Neural progenitor cell (in vitro differentiated cells): ENCODE measurements around the gene WDR81. TPM values are rescaled to one million over a fixed set of nuclear protein-coding genes. Genes with fewer than 3 reads are reported as not detected.
A peak's percentile ranks its signal among the peaks of the same experiment; 100 is the strongest.

Experiments used
- DNase-seq: peaks from one replicate; pipeline ENCODE4 v3.0.0-alpha.2; 2016; ENCODE audit warnings: low spot score
- H2AFZ ChIP-seq: fragments of 200-600 bp; sonication (generic); replicated peaks from 2 replicates; pipeline ENCODE4 v1.6.1; 2016; ENCODE audit warnings: antibody characterized with exemption
- H3F3A ChIP-seq: fragments of 200-600 bp; sonication (generic); 2 replicates; pipeline ENCODE4 v1.6.1; 2016; ENCODE audit warnings: antibody characterized with exemption, low read depth
- H3K27ac ChIP-seq: fragments of 200-600 bp; sonication (generic); 2 replicates; pipeline ENCODE4 v1.5.1; 2016; ENCODE audit warnings: mild to moderate bottlenecking
- H3K27me3 ChIP-seq: fragments of 200-600 bp; sonication (generic); 2 replicates; pipeline ENCODE4 v1.6.1; 2016; ENCODE audit warnings: mild to moderate bottlenecking, moderate library complexity
- H3K36me3 ChIP-seq: fragments of 200-600 bp; sonication (generic); 2 replicates; pipeline ENCODE4 v1.5.1; 2016
- H3K4me1 ChIP-seq: fragments of 200-600 bp; sonication (generic); 2 replicates; pipeline ENCODE4 v1.6.1; 2016; ENCODE audit warnings: mixed run types
- H3K4me2 ChIP-seq: fragments of 200-600 bp; sonication (generic); 2 replicates; pipeline ENCODE4 v1.6.1; 2016
- H3K4me3 ChIP-seq: fragments of 200-600 bp; sonication (generic); 2 replicates; pipeline ENCODE4 v1.5.1; 2016
- H3K79me2 ChIP-seq: fragments of 200-600 bp; sonication (generic); 2 replicates; pipeline ENCODE4 v1.6.1; 2016; ENCODE audit warnings: low read depth
- H3K9ac ChIP-seq: fragments of 200-600 bp; sonication (generic); 2 replicates; pipeline ENCODE4 v1.6.1; 2016
- H3K9me3 ChIP-seq: fragments of 200-600 bp; sonication (generic); 2 replicates; pipeline ENCODE4 v1.5.1; 2016; ENCODE audit warnings: low read depth
- H4K20me1 ChIP-seq: fragments of 200-600 bp; sonication (generic); 2 replicates; pipeline ENCODE4 v1.6.1; 2016; ENCODE audit warnings: low read depth
- H3K27ac Mint-ChIP-seq: 3 replicates; pipeline ENCODE4 v1.8.0; 2021; ENCODE audit warnings: mixed read lengths
- H3K27me3 Mint-ChIP-seq: 2 replicates; pipeline ENCODE4 v1.8.0; 2022; ENCODE audit warnings: low read depth, mild to moderate bottlenecking, inconsistent platforms, moderate library complexity, mixed read lengths; ENCODE audit not compliant: insufficient read depth
- H3K36me3 Mint-ChIP-seq: 3 replicates; pipeline ENCODE4 v1.8.0; 2021; ENCODE audit warnings: mixed read lengths
- H3K4me1 Mint-ChIP-seq: 3 replicates; pipeline ENCODE4 v1.8.0; 2021; ENCODE audit warnings: mixed read lengths
- H3K4me3 Mint-ChIP-seq: 3 replicates; pipeline ENCODE4 v1.8.0; 2021; ENCODE audit warnings: mild to moderate bottlenecking, moderate library complexity, mixed read lengths
- H3K9me3 Mint-ChIP-seq: 3 replicates; pipeline ENCODE4 v1.8.0; 2020; ENCODE audit warnings: mixed read lengths
- EZH2 ChIP-seq: fragments of 200-600 bp; sonication (generic); IDR thresholded peaks from 2 replicates; pipeline ENCODE4 v1.6.1; 2017; ENCODE audit warnings: antibody characterized with exemption, mild to moderate bottlenecking, moderate library complexity
- EZH2phosphoT487 ChIP-seq: fragments of 200-600 bp; sonication (generic); IDR thresholded peaks from 2 replicates; pipeline ENCODE4 v1.6.1; 2017; ENCODE audit warnings: antibody characterized with exemption
- total RNA-seq: library from RNA; depleted of rRNA; stranded (reverse); fragments of >200 nt; gene quantifications from 2 replicates; pipeline ENCODE4 v1.2.3, GENCODE V29; 2015; ENCODE audit warnings: low replicate concordance
- TF ChIP-seq, protein P1 (sequence below): fragments of 200-600 bp; sonication (generic); IDR thresholded peaks from 2 replicates; pipeline ENCODE4 v1.5.1; 2017; ENCODE audit warnings: antibody characterized with exemption, mild to moderate bottlenecking

Gene WDR81
- total RNA-seq, 1 donor from 2014 or later, result 1.9 TPM

DNA sequence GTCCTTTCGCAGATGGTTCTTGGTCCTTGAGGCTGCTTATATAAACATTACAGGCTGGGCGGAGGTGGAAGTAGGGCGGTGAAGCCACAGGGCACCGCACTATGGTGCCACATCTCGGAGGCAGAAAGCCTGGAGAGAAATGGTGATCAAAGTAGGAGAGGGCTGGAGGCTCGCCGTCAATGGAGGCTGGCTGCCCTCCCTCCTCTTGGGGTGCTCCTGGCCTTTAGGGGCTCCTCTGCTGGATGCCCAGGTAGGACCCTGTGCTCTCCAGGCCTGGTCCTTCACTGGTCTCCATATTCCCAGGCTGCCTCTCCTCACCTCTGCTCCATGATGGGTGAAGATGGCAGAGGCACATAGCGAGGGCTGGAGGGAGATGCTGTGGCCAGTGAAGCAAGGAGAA, 12.2 kb upstream of the WDR81 start:
- Mint-ChIP-seq H3K27me3 (peaks cover 5% of the 10 kb centered on the region), H3K4me3 (no peak overlapping the region), H3K27ac (no peak overlapping the region), H3K9me3 (no peaks in the 10 kb centered on the region), H3K4me1 (peaks cover 31% of the 10 kb centered on the region), H3K36me3 (no peaks in the 10 kb centered on the region)
- Histone ChIP-seq H3K36me3 (no peaks in the 10 kb centered on the region), H3K4me2 (no peak overlapping the region), H3K79me2 (no peaks in the 10 kb centered on the region), H2AFZ (no peak overlapping the region), H3K9me3 (no peaks in the 10 kb centered on the region), H3K27me3 (peaks cover 33% of the 10 kb centered on the region), H3K9ac (no peak overlapping the region), H3F3A (peaks cover 42% of the 10 kb centered on the region), H4K20me1 (peaks cover 16% of the 10 kb centered on the region), H3K4me1 (peaks cover 29% of the 10 kb centered on the region), H3K4me3 (no peak overlapping the region), H3K27ac (no peak overlapping the region)
- TF ChIP-seq, protein P1, sequence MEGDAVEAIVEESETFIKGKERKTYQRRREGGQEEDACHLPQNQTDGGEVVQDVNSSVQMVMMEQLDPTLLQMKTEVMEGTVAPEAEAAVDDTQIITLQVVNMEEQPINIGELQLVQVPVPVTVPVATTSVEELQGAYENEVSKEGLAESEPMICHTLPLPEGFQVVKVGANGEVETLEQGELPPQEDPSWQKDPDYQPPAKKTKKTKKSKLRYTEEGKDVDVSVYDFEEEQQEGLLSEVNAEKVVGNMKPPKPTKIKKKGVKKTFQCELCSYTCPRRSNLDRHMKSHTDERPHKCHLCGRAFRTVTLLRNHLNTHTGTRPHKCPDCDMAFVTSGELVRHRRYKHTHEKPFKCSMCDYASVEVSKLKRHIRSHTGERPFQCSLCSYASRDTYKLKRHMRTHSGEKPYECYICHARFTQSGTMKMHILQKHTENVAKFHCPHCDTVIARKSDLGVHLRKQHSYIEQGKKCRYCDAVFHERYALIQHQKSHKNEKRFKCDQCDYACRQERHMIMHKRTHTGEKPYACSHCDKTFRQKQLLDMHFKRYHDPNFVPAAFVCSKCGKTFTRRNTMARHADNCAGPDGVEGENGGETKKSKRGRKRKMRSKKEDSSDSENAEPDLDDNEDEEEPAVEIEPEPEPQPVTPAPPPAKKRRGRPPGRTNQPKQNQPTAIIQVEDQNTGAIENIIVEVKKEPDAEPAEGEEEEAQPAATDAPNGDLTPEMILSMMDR, result no peak
- TF ChIP-seq EZH2phosphoT487, result no peak
- TF ChIP-seq EZH2, result no peak
- DNase-seq, result no peak

GRCh38 chr17:1713160-1713877, 11.2 kb upstream of the WDR81 start:
- Histone ChIP-seq H2AFZ (no peak overlapping the region), H3K36me3 (no peaks in the 10 kb centered on the region), H3K27me3 (peaks cover 33% of the 10 kb centered on the region), H3K4me2 (peak overlapping the region; percentile 91), H3K4me3 (peak overlapping the region; percentile 78), H3K27ac (no peak overlapping the region), H3K4me1 (peaks cover 36% of the 10 kb centered on the region), H3K79me2 (no peaks in the 10 kb centered on the region), H3K9me3 (no peaks in the 10 kb centered on the region), H3K9ac (no peak overlapping the region), H3F3A (peaks cover 52% of the 10 kb centered on the region), H4K20me1 (peaks cover 16% of the 10 kb centered on the region)
- peaks cover 34% of the 10 kb centered on the region for H3K4me1 Mint-ChIP-seq
- no peaks in the 10 kb centered on the region for H3K36me3 Mint-ChIP-seq
- H3K27ac Mint-ChIP-seq, result no peak overlapping the region
- H3K27me3 Mint-ChIP-seq, result peaks cover 5% of the 10 kb centered on the region
- peak overlapping the region; percentile 84 for H3K4me3 Mint-ChIP-seq
- no peaks in the 10 kb centered on the region for H3K9me3 Mint-ChIP-seq
- TF ChIP-seq, protein P1, result no peak
- TF ChIP-seq EZH2phosphoT487, result no peak
- TF ChIP-seq EZH2, result no peak
- DNase-seq, result no peak

GRCh38 chr17:1713878-1714426, 10.6 kb upstream of the WDR81 start:
- Histone ChIP-seq H3K4me1 (peaks cover 37% of the 10 kb centered on the region), H3K27ac (no peak overlapping the region), H2AFZ (peak overlapping the region; percentile 8), H3F3A (peaks cover 54% of the 10 kb centered on the region), H3K79me2 (no peaks in the 10 kb centered on the region), H3K4me3 (peak overlapping the region; percentile 78), H3K9me3 (no peaks in the 10 kb centered on the region), H3K27me3 (peaks cover 29% of the 10 kb centered on the region), H4K20me1 (peaks cover 16% of the 10 kb centered on the region), H3K4me2 (peak overlapping the region; percentile 91), H3K36me3 (no peaks in the 10 kb centered on the region), H3K9ac (no peak overlapping the region)
- Mint-ChIP-seq H3K36me3 (no peaks in the 10 kb centered on the region), H3K27me3 (peaks cover 7% of the 10 kb centered on the region), H3K4me1 (peaks cover 35% of the 10 kb centered on the region), H3K27ac (peak overlapping the region; percentile 66), H3K4me3 (peak overlapping the region; percentile 84), H3K9me3 (no peaks in the 10 kb centered on the region)
- TF ChIP-seq EZH2, result no peak
- TF ChIP-seq, protein P1, result peak; percentile 69
- peak; percentile 86 for DNase-seq
